Stimulated activated CD4-positive, alpha-beta T cell treated with anti-CD3 and anti-CD28 coated beads, Interleukin-2, amount 100 ng/mL, for 48 hours (primary cell): ENCODE data around the gene UQCC2.

ENCODE experiments used
- DNase-seq, 2 donors: peaks; one replicate each; pipeline ENCODE4 v3.0.0-alpha.2; 2020

The UQCC2 gene

GRCh38 chr6:33711140-33712129 is at the start of gene UQCC2:
UQCC2 (minus strand) TSS chr6:33711700; CDS start chr6:33711686, 14 bp downstream.
- peak; percentile 93 to 97 for DNase-seq

DNA sequence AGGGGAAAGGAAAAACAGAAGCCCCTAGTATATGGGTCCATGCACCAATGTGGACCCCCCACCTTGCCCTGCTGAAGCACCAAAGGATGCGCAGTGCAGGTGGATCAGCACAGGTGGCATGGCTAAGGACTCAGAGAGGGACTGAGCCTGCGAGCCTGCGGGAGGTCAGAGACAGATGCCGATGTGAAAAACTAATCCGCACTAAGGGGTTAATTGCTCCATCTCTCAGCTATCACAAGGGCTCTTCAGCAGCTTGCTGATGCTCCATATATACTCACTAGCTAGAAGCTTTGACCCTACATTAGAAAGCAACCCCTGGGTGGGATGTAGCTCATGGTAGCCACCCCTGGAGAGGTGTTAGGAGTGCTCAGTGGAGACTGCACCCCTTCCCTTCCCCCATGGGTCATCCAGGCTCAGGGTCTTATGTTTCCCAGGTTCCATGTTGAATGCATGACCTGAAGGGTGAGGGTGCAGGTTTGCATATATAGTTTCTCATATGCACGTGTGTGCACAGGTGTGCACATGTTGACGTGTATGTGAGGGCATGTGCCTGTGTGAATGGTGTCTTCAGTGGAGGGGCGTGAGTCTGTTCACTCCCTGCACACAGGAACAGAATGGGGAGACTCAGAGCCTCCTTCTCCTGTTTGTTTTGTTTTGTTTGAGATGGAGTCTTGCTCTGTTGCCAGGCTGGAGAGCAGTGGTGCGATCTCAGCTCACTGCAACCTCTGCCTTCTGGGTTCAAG is 48.6 kb upstream of the UQCC2 start:
- no peak for DNase-seq

DNA sequence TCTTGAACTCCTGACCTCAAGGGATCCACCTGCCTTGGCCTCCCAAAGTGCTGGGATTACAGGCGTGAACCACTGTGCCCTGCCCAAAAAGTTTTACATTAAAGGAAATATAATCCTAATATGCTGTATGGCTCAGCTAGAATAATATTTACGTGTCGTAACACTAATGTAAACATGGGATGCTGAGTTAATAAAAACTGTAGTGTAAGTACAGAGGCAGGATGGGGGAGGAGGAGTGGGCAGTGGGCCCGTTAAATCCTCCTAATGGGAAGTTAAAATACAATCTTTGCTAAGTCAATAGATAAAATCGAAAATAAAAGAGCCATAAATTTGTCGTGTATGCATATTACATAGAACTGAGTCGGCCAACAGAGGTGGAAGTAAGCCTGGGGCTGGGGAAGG is 47.3 kb upstream of the UQCC2 start:
- DNase-seq, result no peak

DNA sequence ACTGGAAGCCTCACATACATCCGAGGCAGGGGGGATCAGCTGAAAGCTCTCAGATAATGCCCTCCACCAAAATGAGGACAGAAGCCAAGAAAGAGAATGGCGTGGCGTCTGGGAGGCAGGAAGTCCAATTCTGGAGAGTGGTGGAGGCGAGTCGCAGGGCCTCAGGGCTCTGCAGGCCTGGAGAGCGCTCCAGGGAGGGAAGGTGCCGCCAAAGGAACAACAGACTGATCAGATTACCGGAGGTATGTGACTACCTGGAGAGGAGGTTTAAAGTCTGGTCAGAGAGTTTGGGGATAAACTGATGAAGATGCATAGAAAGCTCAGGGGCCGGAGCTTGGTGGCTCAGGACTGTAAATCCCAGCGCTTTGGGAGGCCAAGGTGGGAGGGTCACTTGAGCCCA is 46.4 kb upstream of the UQCC2 start:
- no peak for DNase-seq

DNA sequence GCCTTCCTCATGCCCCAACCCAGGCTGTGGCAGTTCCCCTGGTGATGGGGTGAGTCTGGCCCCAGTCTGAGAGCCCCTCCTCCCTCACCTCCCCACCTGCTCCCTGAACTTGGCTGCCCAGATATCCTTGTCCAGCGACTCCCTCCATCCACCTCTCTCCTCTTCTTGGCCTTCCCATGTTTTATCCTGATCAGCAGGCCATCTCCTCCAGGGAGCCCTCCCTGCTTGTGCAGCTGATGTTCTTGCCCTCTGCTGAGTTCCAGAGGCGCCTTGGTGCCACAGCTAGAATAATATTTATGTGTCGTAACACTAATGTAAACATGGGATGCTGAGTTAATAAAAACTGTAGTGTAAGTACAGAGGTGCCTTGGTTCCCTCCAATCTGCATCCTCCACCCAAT is 45.6 kb upstream of the UQCC2 start:
- no peak for DNase-seq

- no peak for DNase-seq
These were observed 44.9 kb upstream of the UQCC2 start for GRCh38 chr6:33756211-33756954.

DNA sequence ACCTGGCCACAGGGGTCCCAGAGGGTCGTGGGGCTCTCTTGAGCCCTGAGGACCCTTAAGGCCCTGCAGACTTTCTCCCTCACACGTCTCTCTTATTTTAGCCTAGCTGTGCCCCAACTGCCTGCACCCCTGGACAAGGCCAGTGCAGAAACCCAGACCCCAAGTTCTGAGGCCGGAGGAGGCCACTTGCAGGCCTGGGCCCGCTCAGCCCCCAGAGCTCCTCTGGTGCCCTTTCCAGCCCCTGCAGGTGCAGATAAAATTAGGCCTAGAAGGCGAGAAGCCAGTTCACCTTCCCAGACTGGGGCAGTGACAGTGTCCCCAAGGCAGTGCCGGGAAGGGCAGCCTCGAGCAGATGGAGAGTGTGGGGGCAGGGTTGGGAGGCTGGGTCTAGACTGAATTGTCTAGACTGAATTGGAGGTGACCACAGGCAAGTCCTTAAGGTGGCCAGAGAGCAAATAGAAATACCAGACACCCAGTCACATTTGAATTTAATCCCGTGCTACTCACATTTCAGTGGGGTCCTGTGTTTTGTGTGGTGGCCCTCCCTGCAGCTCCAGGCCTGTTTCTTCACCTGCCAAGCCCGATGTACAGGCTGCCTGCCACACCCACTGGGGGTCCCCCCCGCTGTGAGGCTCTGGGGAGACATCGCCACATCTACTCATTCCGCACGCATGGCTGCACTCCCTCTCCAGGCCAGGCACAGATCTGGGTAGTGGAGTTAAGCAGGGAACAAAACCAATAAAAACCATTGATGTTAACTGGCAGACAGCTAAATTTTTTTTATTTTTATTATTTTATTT is 43.8 kb upstream of the UQCC2 start:
- DNase-seq, result no peak

DNA sequence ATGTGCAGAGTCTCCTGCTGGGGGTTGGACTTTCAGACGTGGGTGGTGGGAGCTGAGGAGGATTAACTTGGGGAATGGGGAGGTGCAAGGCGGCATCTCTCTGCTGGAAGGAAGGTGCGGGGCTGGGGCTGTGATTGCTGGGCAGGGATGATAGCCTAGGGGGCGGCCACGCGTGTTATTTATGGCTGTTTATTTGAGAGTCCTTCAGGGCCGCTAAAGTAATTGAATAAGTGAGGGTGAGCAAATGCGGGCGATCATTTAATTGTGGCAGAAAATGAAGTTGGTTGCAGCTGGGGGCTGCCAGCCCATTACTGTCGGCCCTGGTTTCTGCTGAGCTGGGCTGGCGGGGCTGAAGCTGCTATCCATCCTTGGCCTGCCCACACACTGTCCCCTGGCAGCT is 42.7 kb upstream of the UQCC2 start:
- DNase-seq, result no peak

- no peak for DNase-seq
These were observed 41.1 kb upstream of the UQCC2 start for GRCh38 chr6:33752646-33753015.

DNA sequence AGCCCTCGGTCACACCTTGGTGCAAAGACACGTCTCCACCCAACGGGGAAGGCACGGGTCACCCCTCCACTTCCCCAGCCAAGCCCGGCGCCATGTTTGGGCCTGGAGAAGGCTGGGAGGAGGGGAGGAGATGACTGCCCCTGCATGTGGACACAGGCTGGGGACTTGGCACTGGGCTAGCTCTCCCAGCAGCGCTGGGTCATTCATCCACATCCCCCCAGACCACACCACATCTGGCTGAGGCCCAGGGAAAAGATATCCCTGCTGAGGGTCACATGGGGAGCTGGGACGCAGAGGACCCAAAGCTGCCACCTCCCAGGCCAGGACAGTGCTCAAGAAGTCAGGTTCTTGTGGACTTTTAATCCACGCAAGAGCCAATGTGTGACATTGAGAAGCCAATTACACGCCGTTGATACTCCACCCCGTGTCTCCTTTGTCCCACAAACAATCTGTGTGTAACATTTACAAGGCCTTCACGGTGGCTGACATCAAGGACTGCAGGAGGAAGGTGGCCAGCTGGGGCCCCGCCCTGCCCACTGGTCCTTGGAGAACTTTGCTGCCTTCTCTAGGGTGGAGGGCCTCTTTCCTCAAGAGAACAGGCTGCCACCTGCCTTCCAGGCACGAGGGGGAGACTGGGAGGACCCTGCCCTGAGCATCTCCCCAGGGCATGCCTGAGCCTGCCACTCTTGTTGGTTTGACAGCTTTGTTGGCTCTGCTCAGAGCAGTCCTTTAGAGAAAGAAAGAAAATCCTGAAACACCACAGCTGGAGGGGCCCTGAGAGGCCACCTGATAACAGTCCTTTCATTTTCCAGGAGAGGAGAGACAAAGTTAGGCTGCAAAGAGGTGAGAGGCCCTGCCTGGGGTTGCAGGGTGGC is 40.5 kb upstream of the UQCC2 start:
- no peak for DNase-seq

- no peak for DNase-seq
These were observed 38.9 kb upstream of the UQCC2 start for GRCh38 chr6:33750244-33750991.

- no peak for DNase-seq
These were observed 37.9 kb upstream of the UQCC2 start for GRCh38 chr6:33749401-33749800.

- no peak for DNase-seq
These were observed 37.3 kb upstream of the UQCC2 start for GRCh38 chr6:33748841-33749240.

DNA sequence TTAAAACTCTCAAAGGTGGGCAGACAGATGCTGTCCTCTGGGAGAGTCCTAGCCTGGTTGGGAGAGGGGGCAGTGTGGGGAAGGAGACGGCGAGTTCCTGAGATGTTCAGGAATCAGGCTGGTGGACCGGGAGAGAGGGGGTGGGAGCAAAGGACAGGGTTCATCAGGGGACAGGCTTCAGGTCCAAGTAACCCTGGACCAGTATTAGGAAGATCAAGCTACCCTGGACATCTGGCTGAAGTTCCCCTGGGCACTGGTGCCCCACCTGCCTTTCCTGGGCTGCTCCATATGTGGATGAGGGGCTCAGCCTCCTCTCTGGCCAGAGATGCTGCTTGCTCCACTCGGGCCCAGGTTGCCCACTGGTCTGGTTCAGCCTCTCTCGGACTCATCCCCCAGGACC is 36.3 kb upstream of the UQCC2 start:
- no peak for DNase-seq

DNA sequence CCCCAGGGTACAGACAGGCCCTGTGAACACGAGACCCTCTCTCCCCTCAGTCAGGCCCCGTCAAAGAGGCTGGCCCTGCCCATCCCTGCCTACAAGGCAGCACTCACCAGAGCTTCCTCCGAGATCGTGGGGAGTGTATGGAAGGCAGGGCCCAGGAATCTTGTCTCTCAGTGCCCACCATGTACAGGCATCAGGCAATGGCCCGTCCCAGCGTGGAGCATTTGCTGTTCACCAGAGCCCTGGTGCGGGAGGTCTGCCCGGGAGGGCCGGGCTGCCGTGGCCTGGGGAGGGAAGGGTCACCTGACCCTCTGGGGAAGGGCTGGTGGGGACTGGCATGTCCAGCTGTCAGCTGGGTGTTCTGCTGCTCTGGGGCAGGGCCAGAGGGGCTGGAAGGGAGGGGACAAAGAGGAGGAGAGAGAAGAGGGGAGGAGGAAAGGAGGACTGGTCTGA is 35.2 kb upstream of the UQCC2 start, which contains the start of gene IP6K3:
Gene IP6K3 (minus strand): TSS at position 255 of the 450 bp plus-strand sequence. CDS start 11,429 bp downstream, outside the sequence.
- no peak for DNase-seq

- DNase-seq, result no peak
These were observed 34.6 kb upstream of the UQCC2 start for GRCh38 chr6:33746036-33746600.

- DNase-seq, result no peak
These were observed 34.0 kb upstream of the UQCC2 start for GRCh38 chr6:33745548-33745947.

DNA sequence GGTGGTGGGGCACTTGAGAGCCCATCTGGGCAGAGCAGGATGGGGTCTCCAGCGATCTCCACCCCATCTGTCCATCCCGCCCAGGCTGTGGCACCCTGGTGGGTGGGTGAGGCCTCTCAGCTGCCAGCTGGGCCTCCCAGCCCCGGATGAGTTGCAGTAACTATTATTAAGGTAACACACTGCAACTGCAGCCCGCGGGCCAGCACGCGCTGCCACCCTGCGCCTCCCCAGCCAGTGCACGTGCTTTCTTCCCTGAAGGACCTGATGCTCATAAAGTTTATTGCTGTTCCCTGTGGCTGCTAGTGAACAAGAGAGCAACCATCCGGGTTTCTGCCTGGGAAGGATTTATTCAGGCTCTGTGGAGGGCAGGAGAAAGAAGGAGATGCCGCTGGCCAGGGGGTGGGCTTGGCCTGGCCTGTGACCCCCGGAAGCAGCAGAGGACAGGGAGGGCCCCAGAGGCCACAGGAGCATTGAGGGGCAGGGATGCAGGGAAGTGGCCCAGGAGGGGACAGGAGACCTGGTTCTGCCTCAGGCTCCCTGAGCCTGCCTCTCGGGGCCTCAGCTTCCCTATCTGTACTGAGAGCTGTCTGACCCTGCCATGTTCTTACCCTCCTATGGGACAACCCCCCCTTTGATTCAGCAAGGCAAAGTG is 33.5 kb upstream of the UQCC2 start:
- no peak for DNase-seq
